Epithelial cell of esophagus (primary cell): ENCODE data around the gene DDX20.

Source experiments
- DNase-seq: peaks from one replicate; pipeline ENCODE4 v3.0.0; 2010; ENCODE audit warnings: low read depth
- H3K4me3 ChIP-seq: 2 replicates; pipeline ENCODE4 v1.5.1; 2011; ENCODE audit warnings: mild to moderate bottlenecking, low read length, control low read depth
- CTCF ChIP-seq: IDR thresholded peaks from 2 replicates; pipeline ENCODE4 v1.5.1; 2011; ENCODE audit warnings: low read depth, mild to moderate bottlenecking, low read length, control low read depth, inconsistent platforms; ENCODE audit not compliant: insufficient read depth; ENCODE audit errors: missing control alignments

DDX20 gene

GRCh38 chr1:111719674-111720132 is 36.0 kb upstream of the DDX20 start:
- H3K4me3 ChIP-seq = no peak overlapping the region
- no peak for DNase-seq
- no peak for TF ChIP-seq CTCF

GRCh38 chr1:111720274-111720976 is 35.3 kb upstream of the DDX20 start:
- DNase-seq = peak; percentile 51
- H3K4me3 ChIP-seq = no peak overlapping the region
- no peak for TF ChIP-seq CTCF

GRCh38 chr1:111720977-111721786 is 34.5 kb upstream of the DDX20 start:
- TF ChIP-seq CTCF = no peak

GRCh38 chr1:111723091-111723806 is 32.5 kb upstream of the DDX20 start:
- DNase-seq = no peak
- TF ChIP-seq CTCF = no peak
- no peak overlapping the region for H3K4me3 ChIP-seq

More at GRCh38 chr1:111720977-111721786, 34.5 kb upstream of the DDX20 start:
- no peak overlapping the region for H3K4me3 ChIP-seq
- no peak for DNase-seq

- H3K4me3 ChIP-seq = no peak overlapping the region
- TF ChIP-seq CTCF = no peak
- no peak for DNase-seq
These were observed 31.8 kb upstream of the DDX20 start for GRCh38 chr1:111723871-111724270.

- no peak overlapping the region for H3K4me3 ChIP-seq
- DNase-seq = no peak
- TF ChIP-seq CTCF = no peak
These were observed 30.5 kb upstream of the DDX20 start for GRCh38 chr1:111725192-111725591.
